CD4-positive, CD25-positive, alpha-beta regulatory T cell (primary cell): ENCODE data around the gene STIP1. TPM values are rescaled to one million over a fixed set of nuclear protein-coding genes. Genes with fewer than 3 reads are reported as not detected.

Experiments
- ATAC-seq, 2 donors: fragments of 150-1000 bp; cut with Tn5 transposase; one replicate each; pipeline ENCODE4 v1.10.0; 2021; ENCODE audit warnings: low read depth in 2 of 2, moderate number of reproducible peaks in 2 of 2, moderate library complexity in 1 of 2
- DNase-seq, 3 donors: peaks; one replicate each; pipeline versions ENCODE4 v3.0.0 to v3.0.0-alpha.2; 2012 to 2022; ENCODE audit warnings: mixed read lengths in 1 of 3
- H3K27ac ChIP-seq: one replicate; pipeline ENCODE4 v1.7.0; 2013; ENCODE audit warnings: mild to moderate bottlenecking, low read length; ENCODE audit not compliant: insufficient read depth, poor library complexity, severe bottlenecking
- H3K27me3 ChIP-seq: one replicate; pipeline ENCODE4 v1.7.0; 2013; ENCODE audit warnings: low read length; ENCODE audit not compliant: control insufficient read depth, insufficient read depth
- H3K36me3 ChIP-seq: one replicate; pipeline ENCODE4 v1.7.0; 2013; ENCODE audit warnings: mild to moderate bottlenecking, low read length, moderate library complexity; ENCODE audit not compliant: control insufficient read depth, insufficient read depth
- H3K4me1 ChIP-seq: 2 replicates; pipeline ENCODE4 v1.7.0; 2013; ENCODE audit warnings: mild to moderate bottlenecking, low read length; ENCODE audit not compliant: insufficient read depth, control insufficient read depth, poor library complexity, severe bottlenecking
- H3K4me3 ChIP-seq: one replicate; pipeline ENCODE4 v1.7.0; 2013; ENCODE audit warnings: low read depth, mild to moderate bottlenecking, low read length, moderate library complexity
- H3K9me3 ChIP-seq, 2 experiments: 1 replicate in 1 of 2; 2 replicates in 1 of 2; pipeline ENCODE4 v1.7.0; 2013; ENCODE audit warnings: low read length in 2 of 2, mild to moderate bottlenecking in 1 of 2, moderate library complexity in 1 of 2; ENCODE audit not compliant: control insufficient read depth in 2 of 2
- H3K27ac Mint-ChIP-seq, 3 donors: one replicate each; pipeline ENCODE4 v1.8.0; 2020 to 2022; ENCODE audit warnings: mild to moderate bottlenecking in 3 of 3, mixed read lengths in 3 of 3, moderate library complexity in 2 of 3
- H3K27me3 Mint-ChIP-seq: one replicate; pipeline ENCODE4 v1.8.0; 2022; ENCODE audit warnings: mild to moderate bottlenecking, mixed read lengths
- H3K36me3 Mint-ChIP-seq: one replicate; pipeline ENCODE4 v1.8.0; 2020; ENCODE audit warnings: mixed read lengths
- H3K4me1 Mint-ChIP-seq, 4 donors: one replicate each; pipeline ENCODE4 v1.8.0; 2020 to 2022; ENCODE audit warnings: mixed read lengths in 4 of 4, mild to moderate bottlenecking in 1 of 4
- H3K4me3 Mint-ChIP-seq, 4 donors: one replicate each; pipeline ENCODE4 v1.8.0; 2020 to 2022; ENCODE audit warnings: mild to moderate bottlenecking in 4 of 4, mixed read lengths in 4 of 4, moderate library complexity in 3 of 4
- H3K9me3 Mint-ChIP-seq, 7 donors: one replicate each; pipeline ENCODE4 v1.8.0; 2020 to 2022; ENCODE audit warnings: mixed read lengths in 7 of 7, mild to moderate bottlenecking in 3 of 7, moderate library complexity in 2 of 7
- polyA plus RNA-seq, 4 donors: library from polyadenylated mRNA; unstranded; fragments of 300-500 nt; fragmentation: Illumina TruSeq; gene quantifications; one replicate each; pipeline ENCODE4 v1.2.3, GENCODE V29; 2021
- total RNA-seq: library from RNA; stranded (reverse); gene quantifications from one replicate; pipeline ENCODE4 v1.2.3, GENCODE V29; 2022

The STIP1 gene
- total and polyA plus RNA-seq, 5 donors from 2014 or later = 57.8 to 72.3 (median 64.1) TPM

GRCh38 chr11:64164392-64165312 is 21.3 kb upstream of the STIP1 start:
- Mint-ChIP-seq H3K9me3 (no peaks in the 10 kb centered on the region), H3K27me3 (no peaks in the 10 kb centered on the region), H3K4me3 (peak overlapping the region; percentile 27 to 89 (median 82)), H3K4me1 (peaks cover 0 to 20% (median 7%) of the 10 kb centered on the region in 4 donors), H3K27ac (peak overlapping the region in 1 of 3 donors; percentile 92), H3K36me3 (no peaks in the 10 kb centered on the region)
- H3K9me3 ChIP-seq = no peaks in the 10 kb centered on the region
- DNase-seq (no peak), ATAC-seq (no peak)
- no peak overlapping the region for H3K27ac ChIP-seq
- H3K36me3 ChIP-seq = no peaks in the 10 kb centered on the region
- no peaks in the 10 kb centered on the region for H3K27me3 ChIP-seq
- H3K4me3 ChIP-seq = no peak overlapping the region
- peaks cover 19% of the 10 kb centered on the region for H3K4me1 ChIP-seq

GRCh38 chr11:64165481-64165841 is 20.5 kb upstream of the STIP1 start:
- H3K36me3 Mint-ChIP-seq = peaks cover 3% of the 10 kb centered on the region
- no peak overlapping the region for H3K4me3 ChIP-seq
- peaks cover 0 to 23% (median 7%) of the 10 kb centered on the region in 4 donors for H3K4me1 Mint-ChIP-seq
- H3K27me3 Mint-ChIP-seq = no peaks in the 10 kb centered on the region
- H3K27ac ChIP-seq = no peak overlapping the region
- no peaks in the 10 kb centered on the region for H3K36me3 ChIP-seq
- no peak overlapping the region for H3K27ac Mint-ChIP-seq
- no peaks in the 10 kb centered on the region for H3K9me3 ChIP-seq
- peaks cover 19% of the 10 kb centered on the region for H3K4me1 ChIP-seq
- H3K27me3 ChIP-seq = no peaks in the 10 kb centered on the region
- peak overlapping the region; percentile 27 to 94 (median 86) for H3K4me3 Mint-ChIP-seq
- no peak for ATAC-seq
- DNase-seq = no peak
- H3K9me3 Mint-ChIP-seq = no peaks in the 10 kb centered on the region

GRCh38 chr11:64165842-64166635 is 19.9 kb upstream of the STIP1 start, which contains the start of gene MACROD1:
Gene MACROD1, minus strand, starts transcription at chr11:64166113. Its CDS starts 119 bp downstream, at chr11:64165994.
- H3K36me3 Mint-ChIP-seq = peaks cover 3% of the 10 kb centered on the region

GRCh38 chr11:64170419-64170818 is 15.6 kb upstream of the STIP1 start:
- Histone ChIP-seq H3K4me3 (no peak overlapping the region), H3K36me3 (no peaks in the 10 kb centered on the region), H3K27me3 (no peaks in the 10 kb centered on the region), H3K9me3 (no peaks in the 10 kb centered on the region), H3K27ac (no peak overlapping the region), H3K4me1 (peaks cover 13% of the 10 kb centered on the region)
- Mint-ChIP-seq H3K27ac (no peak overlapping the region), H3K4me3 (no peak overlapping the region), H3K4me1 (peaks cover 0 to 18% (median 2%) of the 10 kb centered on the region in 4 donors), H3K9me3 (peaks cover 0 to 2% (median 0%) of the 10 kb centered on the region in 7 donors), H3K36me3 (peaks cover 3% of the 10 kb centered on the region), H3K27me3 (no peaks in the 10 kb centered on the region)
- ATAC-seq = no peak
- DNase-seq = no peak

More at GRCh38 chr11:64165842-64166635, 19.9 kb upstream of the STIP1 start, which contains the start of gene MACROD1:
- ATAC-seq (peak; percentile 91 to 95), DNase-seq (peak; percentile 68 to 92 (median 68))
- Mint-ChIP-seq H3K9me3 (no peaks in the 10 kb centered on the region), H3K4me3 (peak within 1 kb of the TSS; percentile 91 to 94 (median 92)), H3K27me3 (no peaks in the 10 kb centered on the region), H3K4me1 (peaks cover 0 to 23% (median 7%) of the 10 kb centered on the region in 4 donors), H3K27ac (peak within 1 kb of the TSS in 2 of 3 donors; percentile 18 to 67)
- Histone ChIP-seq H3K36me3 (no peaks in the 10 kb centered on the region), H3K27ac (peak within 1 kb of the TSS; percentile 47), H3K9me3 (no peaks in the 10 kb centered on the region), H3K4me3 (peak within 1 kb of the TSS; percentile 48), H3K27me3 (no peaks in the 10 kb centered on the region), H3K4me1 (peaks cover 19% of the 10 kb centered on the region)

DNA sequence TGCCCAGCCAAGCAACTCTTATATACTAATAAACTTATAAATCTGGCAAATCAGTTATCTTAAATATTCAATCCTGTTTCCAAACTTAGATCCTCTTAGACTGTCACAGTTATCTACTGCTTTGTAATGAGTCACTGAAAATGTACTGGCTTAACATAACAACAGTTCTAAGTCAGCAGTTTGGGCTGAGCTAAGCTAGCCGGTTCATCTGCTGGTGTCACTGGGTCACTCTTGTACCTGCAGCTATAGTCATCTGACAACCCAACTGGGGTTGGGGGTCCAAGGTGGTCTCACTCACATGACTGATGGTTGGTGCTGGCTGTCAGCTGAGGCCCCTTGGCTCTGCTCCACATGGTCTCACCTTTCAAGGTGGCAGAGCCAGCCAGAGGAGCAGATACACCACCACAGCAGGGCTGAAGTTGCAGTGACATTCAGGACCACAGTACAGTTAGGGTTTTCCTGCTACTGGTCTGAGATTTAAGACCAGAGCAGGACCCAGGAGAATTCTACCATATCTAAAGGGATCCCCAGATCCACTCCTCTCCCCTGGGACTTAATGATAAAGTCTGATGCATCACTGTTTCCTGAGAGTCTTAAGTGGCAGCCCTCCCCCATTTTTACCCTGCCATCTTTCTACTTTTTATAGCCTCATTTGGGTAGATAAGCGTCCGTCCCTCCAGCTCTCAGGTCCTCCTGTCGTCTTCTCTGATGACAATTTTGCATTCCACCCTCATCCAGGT is 12.2 kb upstream of the STIP1 start:
- H3K36me3 ChIP-seq = no peaks in the 10 kb centered on the region
- H3K9me3 ChIP-seq = no peaks in the 10 kb centered on the region
- H3K27me3 Mint-ChIP-seq = no peaks in the 10 kb centered on the region
- no peak overlapping the region for H3K27ac ChIP-seq
- peaks cover 0 to 3% (median 0%) of the 10 kb centered on the region in 7 donors for H3K9me3 Mint-ChIP-seq
- no peak overlapping the region for H3K4me3 ChIP-seq
- peak overlapping the region in 1 of 4 donors; percentile 35 for H3K4me3 Mint-ChIP-seq
- H3K4me1 Mint-ChIP-seq = peaks cover 0 to 24% (median 8%) of the 10 kb centered on the region in 4 donors
- H3K36me3 Mint-ChIP-seq = peaks cover 3% of the 10 kb centered on the region
- no peak overlapping the region for H3K27ac Mint-ChIP-seq
- ATAC-seq = no peak
- DNase-seq = no peak
- no peaks in the 10 kb centered on the region for H3K27me3 ChIP-seq
- peaks cover 4% of the 10 kb centered on the region for H3K4me1 ChIP-seq

- no peaks in the 10 kb centered on the region for H3K36me3 Mint-ChIP-seq
- H3K9me3 ChIP-seq = no peaks in the 10 kb centered on the region
- peaks cover 0 to 27% (median 9%) of the 10 kb centered on the region in 4 donors for H3K4me1 Mint-ChIP-seq
- no peak overlapping the region for H3K27ac Mint-ChIP-seq
- peaks cover 12% of the 10 kb centered on the region for H3K4me1 ChIP-seq
- peak overlapping the region in 2 of 4 donors; percentile 49 to 65 for H3K4me3 Mint-ChIP-seq
- H3K27ac ChIP-seq = no peak overlapping the region
- no peaks in the 10 kb centered on the region for H3K36me3 ChIP-seq
- H3K4me3 ChIP-seq = no peak overlapping the region
- H3K27me3 ChIP-seq = no peaks in the 10 kb centered on the region
- no peaks in the 10 kb centered on the region for H3K27me3 Mint-ChIP-seq
- ATAC-seq = peak in 1 of 2 donors; percentile 18
- peaks cover 0 to 3% (median 0%) of the 10 kb centered on the region in 7 donors for H3K9me3 Mint-ChIP-seq
- DNase-seq = peak in 1 of 3 donors; percentile 61
Observed at GRCh38 chr11:64176751-64177150, 9.2 kb upstream of the STIP1 start.

DNA sequence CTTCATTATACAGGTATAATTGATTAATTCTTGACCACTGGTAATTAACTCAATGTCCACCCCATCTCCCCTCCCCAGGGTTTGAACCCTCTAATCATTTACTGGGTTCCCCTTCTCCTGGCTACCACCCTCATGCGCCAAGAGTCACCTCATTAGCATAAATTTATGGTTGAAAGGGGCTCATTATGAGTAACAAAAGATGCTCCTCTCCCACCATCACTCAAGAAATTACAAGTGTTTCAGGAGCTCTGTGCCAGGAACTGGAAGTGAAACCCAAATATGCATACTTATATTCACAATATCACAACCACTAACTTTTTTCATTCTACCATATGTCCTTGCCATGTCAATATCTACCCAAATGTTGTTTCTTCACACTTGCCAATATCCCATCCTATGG is 7.8 kb upstream of the STIP1 start:
- no peaks in the 10 kb centered on the region for H3K27me3 ChIP-seq
- Mint-ChIP-seq H3K36me3 (no peaks in the 10 kb centered on the region), H3K9me3 (peaks cover 0 to 3% (median 0%) of the 10 kb centered on the region in 7 donors), H3K27me3 (no peaks in the 10 kb centered on the region), H3K27ac (peak overlapping the region in 1 of 3 donors; percentile 5), H3K4me3 (peak overlapping the region in 1 of 4 donors; percentile 24), H3K4me1 (peaks cover 0 to 31% (median 11%) of the 10 kb centered on the region in 4 donors)
- H3K4me3 ChIP-seq = no peak overlapping the region
- DNase-seq (no peak), ATAC-seq (no peak)
- peaks cover 14% of the 10 kb centered on the region for H3K4me1 ChIP-seq
- H3K27ac ChIP-seq = no peak overlapping the region
- H3K36me3 ChIP-seq = no peaks in the 10 kb centered on the region
- H3K9me3 ChIP-seq = no peaks in the 10 kb centered on the region
